ENCODE data around the gene NAT16. TPM values are rescaled to one million over a fixed set of nuclear protein-coding genes. Genes with fewer than 3 reads are reported as not detected.

NAT16 gene
- total and polyA plus RNA-seq, 10 of the 15 experiments (the other 5 are each of a cell fraction or from before 2014, with no cell fraction given), result not detected

DNA sequence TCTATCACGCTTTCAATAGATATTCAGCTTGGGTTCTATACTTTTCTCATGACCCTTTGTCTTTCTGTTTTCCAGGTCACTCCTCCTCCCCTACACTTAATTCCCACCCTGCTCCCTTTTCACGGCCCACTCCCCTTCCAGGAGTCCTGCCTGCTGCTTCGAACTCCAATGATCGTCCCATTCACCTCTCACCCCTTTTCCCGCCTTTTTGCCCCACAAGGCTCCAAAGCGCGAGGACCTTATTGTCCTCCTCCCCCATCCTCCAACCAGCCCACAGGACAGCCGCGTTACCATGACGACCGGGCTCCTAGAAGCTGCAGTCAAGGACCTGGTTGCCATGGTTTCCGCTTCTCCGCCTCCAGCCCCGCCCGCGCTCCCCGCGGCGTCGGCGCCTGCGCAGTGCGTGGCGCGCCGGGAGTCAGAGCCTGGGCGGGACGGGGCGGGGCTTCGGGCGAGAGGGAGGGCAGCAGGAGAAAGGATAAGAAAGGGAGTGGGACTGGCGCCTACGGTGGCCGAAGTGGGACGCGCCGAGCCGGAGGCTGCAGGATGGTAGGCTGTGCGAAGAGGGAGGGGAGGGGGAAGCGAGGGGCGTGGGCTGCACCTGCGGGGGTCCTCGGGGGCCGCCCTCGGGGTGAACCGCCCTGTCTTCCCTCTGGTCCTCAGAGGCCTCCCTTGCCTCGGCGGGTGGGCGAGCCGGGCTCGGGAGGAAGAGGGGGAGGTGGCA lies 26.0 kb downstream of the NAT16 start, which contains the start of gene AP1S1:
AP1S1 (plus strand) TSS at position 508 of the 724 bp plus-strand sequence; CDS start at position 547, 39 bp downstream.
- peak within 1 kb of the TSS; percentile 65 for H3K27ac ChIP-seq (ENCODE audit: control insufficient read depth, insufficient read depth)
- TF ChIP-seq SP1 (IDR thresholded peaks at IDR 0.05; ENCODE audit: low read depth, low read length), result peak; percentile 29
- no peak for TF ChIP-seq CHD4 (IDR thresholded peaks at IDR 0.05)
- no peak for TF ChIP-seq STAT1 (conservative IDR thresholded peaks at IDR 0.05)
- peak; percentile 96 for TF ChIP-seq RB1 (IDR thresholded peaks at IDR 0.05; ENCODE audit: borderline replicate concordance)
- TF ChIP-seq CUX1 (IDR thresholded peaks at IDR 0.05; ENCODE audit: insufficient replicate concordance, low read depth, low read length), result no peak
- no peak for TF ChIP-seq CHD1 (IDR thresholded peaks at IDR 0.05; ENCODE audit: low read depth, low read length)
- TF ChIP-seq MYB (IDR thresholded peaks at IDR 0.05; ENCODE audit: borderline replicate concordance, low read depth, low read length), result no peak
- TF ChIP-seq PBX3 (IDR thresholded peaks at IDR 0.05; ENCODE audit: insufficient replicate concordance, low read depth, low read length), result no peak
- TF ChIP-seq NRF1 (conservative IDR thresholded peaks at IDR 0.05; ENCODE audit: low read depth, low read length), result peak; percentile 66
- TF ChIP-seq RELA (IDR thresholded peaks at IDR 0.05; ENCODE audit: borderline replicate concordance, partially characterized antibody), result peak; percentile 42
- no peak for TF ChIP-seq SMAD1 (IDR thresholded peaks at IDR 0.05; ENCODE audit: low read depth, partially characterized antibody)
- TF ChIP-seq, protein P1, sequence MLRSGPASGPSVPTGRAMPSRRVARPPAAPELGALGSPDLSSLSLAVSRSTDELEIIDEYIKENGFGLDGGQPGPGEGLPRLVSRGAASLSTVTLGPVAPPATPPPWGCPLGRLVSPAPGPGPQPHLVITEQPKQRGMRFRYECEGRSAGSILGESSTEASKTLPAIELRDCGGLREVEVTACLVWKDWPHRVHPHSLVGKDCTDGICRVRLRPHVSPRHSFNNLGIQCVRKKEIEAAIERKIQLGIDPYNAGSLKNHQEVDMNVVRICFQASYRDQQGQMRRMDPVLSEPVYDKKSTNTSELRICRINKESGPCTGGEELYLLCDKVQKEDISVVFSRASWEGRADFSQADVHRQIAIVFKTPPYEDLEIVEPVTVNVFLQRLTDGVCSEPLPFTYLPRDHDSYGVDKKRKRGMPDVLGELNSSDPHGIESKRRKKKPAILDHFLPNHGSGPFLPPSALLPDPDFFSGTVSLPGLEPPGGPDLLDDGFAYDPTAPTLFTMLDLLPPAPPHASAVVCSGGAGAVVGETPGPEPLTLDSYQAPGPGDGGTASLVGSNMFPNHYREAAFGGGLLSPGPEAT (IDR thresholded peaks at IDR 0.05; ENCODE audit: low read depth), result no peak

More for the DNA sequence above, 26.0 kb downstream of the NAT16 start, which contains the start of gene AP1S1:
- intact Hi-C loops (cut with micrococcal nuclease; ENCODE audit: unreplicated experiment) (no loop called here), in situ Hi-C loops (cut with MboI) (no loop called here)
- Histone ChIP-seq H3K9me3 (replicated peaks; ENCODE audit: control insufficient read depth, insufficient read depth, low read length) (no peaks in the 10 kb centered on the region), H3K4me3 (peak within 1 kb of the TSS; percentile 85), H3K4me1 (ENCODE audit: control insufficient read depth, insufficient read depth, low read length) (peaks cover 3% of the 10 kb centered on the region; the same call in 1 of the 2 replicates), H2AFZ (ENCODE audit: control insufficient read depth, low read depth, low read length) (peak within 1 kb of the TSS; percentile 53), H3K9ac (ENCODE audit: control insufficient read depth, insufficient read depth, low read length) (peak within 1 kb of the TSS; percentile 82), H3K4me2 (ENCODE audit: control insufficient read depth, insufficient read depth) (peak within 1 kb of the TSS; percentile 79), H3K36me3 (ENCODE audit: control insufficient read depth in 2 of 2, insufficient read depth in 2 of 2, low read length in 1 of 2) (peaks cover 3 to 5% of the 10 kb centered on the region in 2 experiments; a peak in 3 of 4 replicates), H4K20me1 (ENCODE audit: control insufficient read depth, insufficient read depth) (no peaks in the 10 kb centered on the region), H3K27me3 (replicated peaks in 1 of 2; ENCODE audit: control insufficient read depth in 2 of 2, insufficient read depth in 2 of 2, low read length in 1 of 2) (no peaks in the 10 kb centered on the region), H3K79me2 (ENCODE audit: control insufficient read depth, insufficient read depth, low read length) (peaks cover 9% of the 10 kb centered on the region)
- POLR2A ChIA-PET, result interaction anchor here (0.9 kb wide), 1 partner anchor 10 kb away, joined by 8 read pairs; no protein-coding TSS in a partner anchor
- 7% methylated on average over 24 of the region's 51 CpGs for WGBS (ENCODE audit: insufficient coverage, insufficient replicate concordance, low lambda C conversion rate, missing lambda C conversion rate)
- RAD21 ChIA-PET (ENCODE audit: unreplicated experiment), result interaction anchor here (3.8 kb wide), 1 partner anchor 10 kb away, joined by 18 read pairs; no protein-coding TSS in a partner anchor
- ATAC-seq, result peak; percentile 96
- SMC1A ChIA-PET (ENCODE audit: uncharacterized antibody, unreplicated experiment), result interaction anchor here (0.7 to 0.8 kb wide), 2 partner anchors 10 to 20 kb away, joined by 3 read pairs; no protein-coding TSS in a partner anchor
- CTCF ChIA-PET, result interaction anchor here (3.0 to 7.8 kb wide), 2 partner anchors 10 to 38 kb away, joined by 8 to 112 read pairs; no protein-coding TSS in a partner anchor
- FAIRE-seq, result peak; percentile 99
- BruUV-seq (replicated peaks), result no TSS peak
- peak; percentile 76 for DNase-seq (ENCODE audit: low read depth, low spot score)

Data from GM12878 (cell line).